NOMO-1 treated with DMSO at 0.1 percent for 48 hours (cell line): ENCODE results near the gene ECE1.
"Not testable (repeated sequence)": the region's sequence is repeated elsewhere in the genome, so short reads cannot be mapped to it uniquely, and the experiment has no call there.

Experiments
- DNase-seq: peaks from one replicate; lab custom pipeline; 2025; ENCODE audit not compliant: unreplicated experiment; lab: John Stamatoyannopoulos, UW

The ECE1 gene

GRCh38 chr1:21232044-21232443, 58.2 kb downstream of the ECE1 start:
- DNase-seq, result peak; percentile 12

GRCh38 chr1:21229246-21230000, 60.8 kb downstream of the ECE1 start:
- no peak for DNase-seq

- DNase-seq, result not testable (repeated sequence)
Measured at GRCh38 chr1:21228224-21228623, 62.0 kb downstream of the ECE1 start.

GRCh38 chr1:21225065-21225464, 65.2 kb downstream of the ECE1 start:
- DNase-seq, result no peak

- no peak for DNase-seq
Measured at GRCh38 chr1:21220815-21221214, 69.4 kb downstream of the ECE1 start.

- DNase-seq, result no peak
Measured at GRCh38 chr1:21219674-21220073, 70.6 kb downstream of the ECE1 start.

GRCh38 chr1:21217812-21218596, 72.3 kb downstream of the ECE1 start:
- DNase-seq, result no peak

- peak; percentile 7 for DNase-seq
Measured at GRCh38 chr1:21216835-21217811, 73.1 kb downstream of the ECE1 start.

- DNase-seq, result no peak
Measured at GRCh38 chr1:21212126-21212525, 78.1 kb downstream of the ECE1 start.

- DNase-seq, result not testable (repeated sequence)
Measured at GRCh38 chr1:21208137-21208700, 82.0 kb downstream of the ECE1 start.

GRCh38 chr1:21206117-21206516, 84.1 kb downstream of the ECE1 start:
- no peak for DNase-seq

GRCh38 chr1:21205416-21205815, 84.8 kb downstream of the ECE1 start:
- no peak for DNase-seq

- no peak for DNase-seq
Measured at GRCh38 chr1:21201650-21202049, 88.6 kb downstream of the ECE1 start.

- not testable (repeated sequence) for DNase-seq
Measured at GRCh38 chr1:21201238-21201637, 89.0 kb downstream of the ECE1 start.

- no peak for DNase-seq
Measured at GRCh38 chr1:21200767-21201166, 89.5 kb downstream of the ECE1 start.

- DNase-seq, result no peak
Measured at GRCh38 chr1:21198929-21199328, 91.3 kb downstream of the ECE1 start.

- DNase-seq, result no peak
Measured at GRCh38 chr1:21192871-21193270, 97.4 kb downstream of the ECE1 start.

- DNase-seq, result no peak
Measured at GRCh38 chr1:21192284-21192683, 98.0 kb downstream of the ECE1 start.

- not testable (repeated sequence) for DNase-seq
Measured at GRCh38 chr1:21190771-21191170, 99.5 kb downstream of the ECE1 start.

- DNase-seq, result no peak
Measured at GRCh38 chr1:21189906-21190500, 100.3 kb downstream of the ECE1 start.
